Effector memory CD4-positive, alpha-beta T cell (primary cell): ENCODE measurements around the gene MAGEL2.
A peak's percentile ranks its signal among the peaks of the same experiment; 100 is the strongest.

Source experiments
- DNase-seq, 3 donors: peaks; one replicate each; pipeline ENCODE4 v3.0.0-alpha.2; 2020
- H3K27ac ChIP-seq: 2 replicates; pipeline ENCODE4 v1.7.0; 2013; ENCODE audit warnings: mild to moderate bottlenecking, low read length, moderate library complexity; ENCODE audit not compliant: insufficient read depth, poor library complexity, severe bottlenecking
- H3K27me3 ChIP-seq: replicated peaks from 2 replicates; pipeline ENCODE4 v1.7.0; 2013; ENCODE audit warnings: mild to moderate bottlenecking, low read length; ENCODE audit not compliant: insufficient read depth, control insufficient read depth, poor library complexity, severe bottlenecking
- H3K36me3 ChIP-seq: 2 replicates; pipeline ENCODE4 v1.7.0; 2013; ENCODE audit warnings: mild to moderate bottlenecking, low read length, moderate library complexity; ENCODE audit not compliant: control insufficient read depth, insufficient read depth
- H3K4me1 ChIP-seq: 2 replicates; pipeline ENCODE4 v1.7.0; 2013; ENCODE audit warnings: low read length, mild to moderate bottlenecking; ENCODE audit not compliant: control insufficient read depth, insufficient read depth, poor library complexity, severe bottlenecking
- H3K4me3 ChIP-seq: 2 replicates; pipeline ENCODE4 v1.7.0; 2013; ENCODE audit warnings: low read length, low read depth, mild to moderate bottlenecking; ENCODE audit not compliant: insufficient read depth, poor library complexity, severe bottlenecking
- H3K9me3 ChIP-seq: 2 replicates; pipeline ENCODE4 v1.7.0; 2013; ENCODE audit warnings: mild to moderate bottlenecking, low read length, moderate library complexity; ENCODE audit not compliant: control insufficient read depth

MAGEL2 gene

DNA sequence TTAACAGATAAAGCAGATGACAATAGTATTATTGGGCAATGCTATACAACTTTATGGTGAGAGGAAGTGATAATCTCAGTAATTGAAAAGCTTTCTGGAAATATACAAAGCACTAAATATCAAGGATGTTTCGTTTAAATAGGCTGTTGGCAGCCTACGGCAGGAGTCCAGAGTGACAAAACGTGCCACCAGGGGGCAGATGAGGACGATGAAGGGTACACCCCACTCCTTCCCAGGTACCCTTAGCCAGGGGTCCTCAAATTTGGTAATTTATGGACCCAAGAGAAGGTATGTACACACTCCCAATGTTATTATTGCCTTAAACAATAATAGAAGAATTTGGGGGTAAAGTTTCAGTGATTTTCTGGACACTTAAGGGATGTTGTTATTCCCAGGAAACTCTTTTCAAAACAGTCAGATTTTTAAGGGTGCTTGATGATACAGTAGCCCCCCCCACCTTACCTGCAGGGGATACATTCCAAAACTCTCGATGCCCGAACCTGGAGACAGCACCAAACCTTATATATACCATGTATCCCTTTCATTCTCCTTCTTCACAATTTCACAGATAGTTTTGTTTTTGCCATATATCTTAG is 1.4 kb upstream of the MAGEL2 start:
- Histone ChIP-seq H3K9me3 (no peaks in the 10 kb centered on the region), H3K27ac (no peak overlapping the region), H3K27me3 (no peaks in the 10 kb centered on the region), H3K4me1 (no peaks in the 10 kb centered on the region), H3K36me3 (no peaks in the 10 kb centered on the region), H3K4me3 (no peak overlapping the region)
- no peak for DNase-seq

GRCh38 chr15:23647001-23647295 is 719 bp downstream of the MAGEL2 start:
- H3K27me3 ChIP-seq = no peaks in the 10 kb centered on the region
- no peaks in the 10 kb centered on the region for H3K4me1 ChIP-seq
- no peak for DNase-seq
- H3K27ac ChIP-seq = no peak overlapping the region
- no peaks in the 10 kb centered on the region for H3K36me3 ChIP-seq
- no peak overlapping the region for H3K4me3 ChIP-seq
- no peaks in the 10 kb centered on the region for H3K9me3 ChIP-seq

DNA sequence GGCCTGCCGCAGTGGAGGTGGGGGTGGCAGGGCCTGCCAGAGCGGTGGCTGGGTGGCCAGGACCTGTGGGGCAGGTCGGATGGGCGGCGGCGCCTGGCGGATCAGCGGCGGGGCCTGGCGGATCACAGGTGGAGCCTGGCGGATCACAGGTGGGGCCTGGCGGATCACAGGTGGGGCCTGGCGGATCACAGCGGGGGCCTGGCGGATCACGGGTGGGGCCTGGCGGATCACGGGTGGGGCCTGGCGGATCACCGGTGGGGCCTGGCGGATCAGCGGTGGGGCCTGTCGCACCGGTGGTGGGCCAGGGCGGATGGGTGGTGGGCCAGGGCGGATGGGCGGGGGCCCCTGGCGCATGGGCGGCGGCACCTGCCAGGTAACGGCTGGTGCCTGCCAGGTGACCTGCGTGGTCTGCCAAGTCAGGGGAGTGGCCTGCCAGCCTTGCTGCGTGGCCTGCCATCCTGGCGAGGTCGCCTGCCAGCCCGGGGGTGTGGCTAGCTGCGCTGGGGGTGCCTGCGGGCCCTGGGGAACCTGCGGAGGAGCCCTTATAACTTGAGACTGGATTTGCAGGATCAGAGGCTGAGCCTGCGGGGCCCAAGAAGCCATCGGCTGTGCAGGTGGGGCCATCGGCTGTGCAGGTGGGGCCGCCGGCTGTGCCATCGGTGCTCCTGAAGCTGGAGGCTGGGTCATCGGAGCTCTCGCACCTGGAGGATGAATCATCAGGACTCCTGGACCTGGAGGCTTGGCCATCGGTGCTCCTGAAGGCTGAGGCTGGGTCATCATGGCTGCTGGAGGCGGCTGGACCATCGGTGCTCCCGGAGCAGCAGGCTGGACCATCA is 1.3 kb downstream of the MAGEL2 start:
- no peak overlapping the region for H3K4me3 ChIP-seq

DNA sequence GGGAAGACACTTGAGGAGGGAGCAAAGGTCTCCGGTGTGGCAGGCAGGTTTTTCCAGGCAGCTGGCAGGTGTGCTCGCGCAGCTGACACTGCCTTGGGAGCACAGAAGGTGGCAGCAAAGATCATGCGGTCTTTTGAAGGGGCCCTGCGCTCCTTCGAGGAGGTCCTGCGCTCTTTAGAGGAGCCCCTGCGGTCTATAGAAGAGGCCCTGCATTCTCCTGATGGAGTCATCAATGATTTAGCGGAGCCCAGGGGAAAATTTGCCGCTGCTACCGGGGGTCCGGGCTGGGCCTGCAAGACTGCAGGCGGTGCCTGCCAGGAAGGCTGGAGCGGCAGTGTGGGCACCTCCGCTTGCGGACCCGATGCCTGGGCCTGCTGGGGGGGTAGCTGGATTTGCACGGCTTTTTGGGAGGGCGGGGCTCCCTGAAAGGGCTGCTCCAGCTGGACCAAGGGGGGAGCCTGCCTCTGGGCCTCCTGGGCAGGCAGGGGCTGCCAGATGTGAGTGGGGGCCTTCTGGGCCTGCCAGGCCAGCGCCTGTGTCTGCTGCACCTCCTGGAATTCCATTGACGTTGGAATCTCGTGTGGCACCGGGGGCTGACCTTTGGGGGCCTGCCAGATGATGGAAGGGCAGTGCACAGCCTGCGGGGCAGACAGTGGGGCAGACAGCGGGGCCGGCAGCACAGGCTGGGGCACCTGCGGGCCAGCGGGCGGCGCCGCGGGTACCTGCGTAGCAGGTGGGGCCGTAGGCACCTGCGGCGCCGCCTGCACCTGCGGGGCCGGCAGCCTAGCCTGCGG is 2.1 kb downstream of the MAGEL2 start:
- Histone ChIP-seq H3K9me3 (no peaks in the 10 kb centered on the region), H3K27ac (no peak overlapping the region), H3K4me1 (no peaks in the 10 kb centered on the region), H3K36me3 (no peaks in the 10 kb centered on the region), H3K27me3 (no peaks in the 10 kb centered on the region), H3K4me3 (no peak overlapping the region)
- no peak for DNase-seq

More for the DNA sequence above, 1.3 kb downstream of the MAGEL2 start:
- DNase-seq = no peak
- no peaks in the 10 kb centered on the region for H3K27me3 ChIP-seq
- no peaks in the 10 kb centered on the region for H3K9me3 ChIP-seq
- H3K36me3 ChIP-seq = no peaks in the 10 kb centered on the region
- H3K4me1 ChIP-seq = no peaks in the 10 kb centered on the region
- H3K27ac ChIP-seq = no peak overlapping the region

DNA sequence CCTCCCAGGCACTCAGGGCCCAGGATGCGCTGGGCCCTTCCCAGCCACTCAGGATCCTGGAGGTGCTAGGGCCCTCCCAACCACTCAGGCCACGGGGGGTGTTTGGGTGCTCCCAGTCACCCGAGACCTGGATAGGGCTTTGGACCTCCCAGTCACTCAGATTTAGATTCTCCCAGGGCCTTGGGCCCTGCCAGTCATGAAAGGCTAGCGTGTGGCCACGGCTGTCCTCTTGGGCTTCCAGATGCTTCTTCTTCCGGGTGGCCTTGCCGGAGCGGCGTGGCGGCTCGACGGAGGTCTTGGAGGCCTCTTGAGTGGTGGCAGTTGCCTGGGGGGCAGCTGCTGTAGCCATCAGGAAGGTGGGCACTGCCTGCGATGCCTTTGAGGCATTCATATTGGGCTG is 2.8 kb downstream of the MAGEL2 start:
- DNase-seq = no peak
- Histone ChIP-seq H3K4me1 (no peaks in the 10 kb centered on the region), H3K4me3 (no peak overlapping the region), H3K9me3 (no peaks in the 10 kb centered on the region), H3K36me3 (no peaks in the 10 kb centered on the region), H3K27ac (no peak overlapping the region), H3K27me3 (no peaks in the 10 kb centered on the region)

DNA sequence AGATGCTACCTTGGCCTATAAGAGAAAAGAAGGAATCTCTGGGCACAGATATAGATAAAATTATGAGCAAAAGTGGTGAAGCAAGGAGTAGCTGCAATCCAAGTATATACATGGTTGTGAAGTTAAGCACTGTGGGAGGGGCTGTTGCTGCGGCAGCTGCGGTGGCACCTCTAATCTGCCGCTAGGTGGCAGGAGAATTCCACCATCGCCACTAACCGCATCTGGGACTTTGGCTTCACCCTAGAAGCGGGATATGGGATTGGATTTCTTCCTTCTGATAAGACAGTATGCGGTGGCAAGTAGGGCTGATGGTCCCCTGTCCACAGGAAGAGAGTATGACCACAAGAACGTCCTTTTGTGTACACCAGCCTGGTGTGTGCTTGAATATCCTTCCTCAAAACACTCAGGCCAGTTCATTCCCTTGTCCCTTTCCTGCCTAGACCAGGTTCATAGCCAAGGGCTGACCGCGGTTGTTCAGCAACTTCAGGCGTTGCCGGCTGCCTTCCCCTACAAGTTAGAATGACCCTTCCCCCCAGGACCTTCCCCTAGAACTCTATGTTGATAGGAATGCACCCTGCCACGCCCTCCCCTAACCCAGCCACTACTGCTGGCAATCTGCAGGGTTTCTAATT is 5.1 kb downstream of the MAGEL2 start:
- no peak overlapping the region for H3K4me3 ChIP-seq
- no peak overlapping the region for H3K27ac ChIP-seq
- H3K27me3 ChIP-seq = no peaks in the 10 kb centered on the region
- no peaks in the 10 kb centered on the region for H3K9me3 ChIP-seq
- peak in 1 of 3 donors; percentile 8 for DNase-seq
- no peaks in the 10 kb centered on the region for H3K4me1 ChIP-seq
- H3K36me3 ChIP-seq = no peaks in the 10 kb centered on the region

DNA sequence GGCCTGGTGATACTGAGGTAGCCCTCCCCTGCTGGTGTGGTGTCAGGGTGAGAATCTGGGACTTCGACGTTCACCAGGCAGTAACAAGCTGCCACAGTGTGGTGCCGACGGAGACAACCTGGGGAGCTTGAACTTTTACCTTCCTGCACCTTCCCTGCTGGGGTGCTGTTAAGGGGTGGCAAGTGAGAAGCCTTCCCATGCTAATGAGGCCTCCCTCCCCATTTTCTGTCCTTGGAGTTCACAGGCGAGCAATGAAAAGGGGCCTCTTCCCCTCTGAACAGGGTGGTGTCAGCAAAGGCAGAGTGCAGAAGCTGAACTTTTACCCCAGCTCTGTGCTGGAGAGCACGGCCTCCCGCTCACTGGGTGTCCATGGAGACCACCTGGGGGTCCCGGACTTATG is 13.5 kb downstream of the MAGEL2 start:
- Histone ChIP-seq H3K27ac (no peak overlapping the region), H3K4me1 (no peaks in the 10 kb centered on the region), H3K4me3 (no peak overlapping the region), H3K9me3 (no peaks in the 10 kb centered on the region), H3K27me3 (peaks cover 4% of the 10 kb centered on the region), H3K36me3 (no peaks in the 10 kb centered on the region)
- no peak for DNase-seq

- H3K27ac ChIP-seq = no peak overlapping the region
- H3K9me3 ChIP-seq = no peaks in the 10 kb centered on the region
- no peaks in the 10 kb centered on the region for H3K36me3 ChIP-seq
Observed at GRCh38 chr15:23629234-23629805, 18.3 kb downstream of the MAGEL2 start.

DNA sequence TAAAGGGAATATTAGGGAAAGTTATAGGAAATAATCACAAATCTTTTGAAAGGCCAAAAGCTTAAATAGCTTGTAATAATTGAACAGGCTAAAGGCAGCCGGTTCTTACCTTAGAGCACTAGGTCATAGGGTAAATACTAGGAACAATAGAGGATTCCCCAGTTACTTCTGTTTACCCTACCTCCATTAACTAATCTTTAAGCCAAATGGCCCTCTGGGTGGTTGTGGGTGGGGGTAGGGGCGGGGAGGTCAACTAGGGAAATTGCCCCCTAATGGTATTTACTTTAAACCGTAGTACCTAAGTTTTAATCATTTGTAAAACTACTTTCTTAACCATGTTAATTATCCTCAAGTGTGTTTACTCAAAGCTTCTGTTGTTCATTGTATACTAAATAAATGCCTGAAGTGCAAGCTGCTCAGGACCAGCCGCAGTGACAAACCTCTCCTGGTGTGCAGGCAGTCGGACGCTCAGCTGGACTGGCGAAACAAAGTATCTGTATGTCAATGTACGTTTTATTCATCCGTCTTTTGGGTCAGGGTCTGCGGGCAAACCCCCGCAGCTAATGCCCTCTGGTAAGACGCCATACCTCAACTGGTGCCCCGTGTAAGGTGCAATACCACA is 18.9 kb downstream of the MAGEL2 start:
- H3K4me3 ChIP-seq = no peak overlapping the region
- H3K27me3 ChIP-seq = no peaks in the 10 kb centered on the region
- DNase-seq = no peak
- H3K36me3 ChIP-seq = no peaks in the 10 kb centered on the region
- H3K4me1 ChIP-seq = no peaks in the 10 kb centered on the region
- no peak overlapping the region for H3K27ac ChIP-seq
- H3K9me3 ChIP-seq = no peaks in the 10 kb centered on the region

More at GRCh38 chr15:23629234-23629805, 18.3 kb downstream of the MAGEL2 start:
- peaks cover 4% of the 10 kb centered on the region for H3K27me3 ChIP-seq
- H3K4me3 ChIP-seq = no peak overlapping the region
- no peaks in the 10 kb centered on the region for H3K4me1 ChIP-seq
- no peak for DNase-seq
